AG10803 (cell line): ENCODE measurements around the gene NEDD4.
"Not testable (repeated sequence)": the region's sequence is repeated elsewhere in the genome, so short reads cannot be mapped to it uniquely, and the experiment has no call there.

ENCODE experiments used
- DNase-seq: peaks from one replicate; pipeline ENCODE4 v3.0.0; 2010; ENCODE audit warnings: low read depth
- H3K4me3 ChIP-seq: 2 replicates; pipeline ENCODE4 v1.5.1; 2011; ENCODE audit warnings: mild to moderate bottlenecking, low read length, control low read depth
- TF ChIP-seq, protein P1 (sequence below): conservative IDR thresholded peaks from 2 replicates; pipeline ENCODE4 v1.5.1; 2011; ENCODE audit warnings: mild to moderate bottlenecking, low read length, control low read depth, inconsistent platforms

NEDD4 gene

DNA sequence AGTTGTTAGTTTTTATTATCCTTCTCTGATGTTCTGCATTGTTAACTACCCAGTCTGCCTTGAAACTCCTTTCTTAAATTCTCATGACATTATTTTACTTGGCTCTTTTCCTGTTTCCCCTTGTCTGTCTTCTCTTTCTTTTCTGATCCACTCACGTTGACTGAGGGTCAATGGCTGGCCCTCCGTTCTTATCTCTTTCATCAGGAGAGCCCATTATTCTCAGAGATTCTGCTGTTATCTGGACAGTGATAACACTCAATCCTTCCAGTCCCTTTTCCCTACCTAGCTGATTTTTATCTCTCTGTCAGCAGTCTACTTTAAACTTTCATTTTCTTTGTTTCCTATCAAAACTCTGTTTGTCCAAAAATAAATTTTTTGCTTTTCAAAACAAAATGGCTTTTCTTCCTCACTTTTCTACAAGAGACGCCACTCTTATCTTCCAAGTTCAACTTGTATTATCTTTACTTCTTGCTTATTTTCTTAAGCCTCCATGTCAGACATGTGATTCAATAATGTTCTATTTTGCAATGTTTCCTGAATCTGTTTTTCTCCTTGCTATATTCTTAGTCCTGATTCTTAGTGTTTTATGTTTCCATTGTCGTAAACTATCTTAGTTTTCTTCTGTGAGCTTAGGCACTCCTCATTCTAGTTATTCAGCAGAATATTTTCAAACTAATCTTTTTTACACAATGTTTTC is 120.2 kb downstream of the NEDD4 start:
- TF ChIP-seq, protein P1, sequence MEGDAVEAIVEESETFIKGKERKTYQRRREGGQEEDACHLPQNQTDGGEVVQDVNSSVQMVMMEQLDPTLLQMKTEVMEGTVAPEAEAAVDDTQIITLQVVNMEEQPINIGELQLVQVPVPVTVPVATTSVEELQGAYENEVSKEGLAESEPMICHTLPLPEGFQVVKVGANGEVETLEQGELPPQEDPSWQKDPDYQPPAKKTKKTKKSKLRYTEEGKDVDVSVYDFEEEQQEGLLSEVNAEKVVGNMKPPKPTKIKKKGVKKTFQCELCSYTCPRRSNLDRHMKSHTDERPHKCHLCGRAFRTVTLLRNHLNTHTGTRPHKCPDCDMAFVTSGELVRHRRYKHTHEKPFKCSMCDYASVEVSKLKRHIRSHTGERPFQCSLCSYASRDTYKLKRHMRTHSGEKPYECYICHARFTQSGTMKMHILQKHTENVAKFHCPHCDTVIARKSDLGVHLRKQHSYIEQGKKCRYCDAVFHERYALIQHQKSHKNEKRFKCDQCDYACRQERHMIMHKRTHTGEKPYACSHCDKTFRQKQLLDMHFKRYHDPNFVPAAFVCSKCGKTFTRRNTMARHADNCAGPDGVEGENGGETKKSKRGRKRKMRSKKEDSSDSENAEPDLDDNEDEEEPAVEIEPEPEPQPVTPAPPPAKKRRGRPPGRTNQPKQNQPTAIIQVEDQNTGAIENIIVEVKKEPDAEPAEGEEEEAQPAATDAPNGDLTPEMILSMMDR, result no peak
- no peak overlapping the region for H3K4me3 ChIP-seq
- no peak for DNase-seq

DNA sequence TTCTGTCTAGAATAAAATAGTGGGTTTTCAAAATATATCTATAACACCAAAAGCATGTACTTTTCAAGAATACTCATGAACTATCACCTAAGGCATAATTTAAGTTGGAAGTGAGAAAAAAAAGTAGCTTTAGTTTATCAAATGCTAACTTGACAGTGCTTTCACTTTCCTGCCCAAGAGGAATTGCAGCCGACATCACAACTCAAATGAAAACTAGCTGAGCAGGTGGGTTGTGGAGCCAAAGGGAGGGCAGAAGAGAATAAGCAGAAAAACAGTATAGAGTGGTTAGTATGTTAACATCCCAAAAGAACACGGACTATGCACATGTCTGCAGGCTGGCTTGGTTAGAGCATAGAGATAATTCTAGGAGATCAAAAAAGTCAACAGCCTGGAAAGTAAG is 120.9 kb downstream of the NEDD4 start:
- TF ChIP-seq, protein P1, result no peak
- H3K4me3 ChIP-seq, result no peak overlapping the region
- DNase-seq, result no peak

GRCh38 chr15:55869660-55870059 is 123.8 kb downstream of the NEDD4 start:
- H3K4me3 ChIP-seq, result no peak overlapping the region
- TF ChIP-seq, protein P1, result no peak
- DNase-seq, result no peak

DNA sequence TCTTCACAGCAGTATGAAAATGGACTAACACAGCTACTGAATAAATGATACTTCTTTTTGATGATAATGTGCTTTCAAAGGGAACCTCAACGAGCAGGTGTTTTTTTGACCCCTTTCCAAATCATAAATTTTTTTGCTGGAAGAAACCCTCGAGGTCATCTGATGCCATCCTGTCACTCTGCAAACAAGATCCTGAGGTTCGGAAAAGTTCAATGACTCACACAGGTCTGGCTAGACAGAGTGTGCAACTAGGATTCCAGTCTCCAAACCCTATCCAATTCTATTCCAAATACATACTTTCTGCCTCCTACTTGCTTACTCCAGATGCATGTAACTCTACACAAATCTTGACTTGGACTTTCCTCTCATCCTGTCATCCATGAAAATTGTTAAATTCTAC is 124.7 kb downstream of the NEDD4 start:
- H3K4me3 ChIP-seq, result no peak overlapping the region
- DNase-seq, result no peak
- TF ChIP-seq, protein P1, result no peak

GRCh38 chr15:55868291-55868690 is 125.1 kb downstream of the NEDD4 start:
- DNase-seq, H3K4me3 ChIP-seq: not testable (repeated sequence)

DNA sequence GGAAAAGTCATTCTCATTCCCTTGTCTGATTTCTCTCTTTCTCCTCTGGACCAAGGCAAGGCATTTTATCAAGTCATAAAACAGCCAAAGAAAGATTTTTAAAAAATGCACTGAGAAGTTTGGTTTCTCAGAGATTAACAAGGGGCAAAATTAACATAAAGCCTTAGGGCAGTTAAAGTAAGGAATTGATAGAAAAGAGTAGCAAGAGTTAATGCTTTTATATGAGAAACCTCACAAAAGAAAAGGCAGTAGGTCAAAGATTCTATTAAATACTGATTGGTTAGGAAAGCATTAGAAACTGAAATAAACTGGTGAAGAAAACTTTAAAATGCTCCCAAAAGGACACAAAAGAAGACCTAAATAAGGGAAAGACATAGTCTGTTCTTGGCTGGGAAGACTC is 129.5 kb downstream of the NEDD4 start:
- H3K4me3 ChIP-seq, result no peak overlapping the region
- TF ChIP-seq, protein P1, result no peak
- DNase-seq, result no peak

DNA sequence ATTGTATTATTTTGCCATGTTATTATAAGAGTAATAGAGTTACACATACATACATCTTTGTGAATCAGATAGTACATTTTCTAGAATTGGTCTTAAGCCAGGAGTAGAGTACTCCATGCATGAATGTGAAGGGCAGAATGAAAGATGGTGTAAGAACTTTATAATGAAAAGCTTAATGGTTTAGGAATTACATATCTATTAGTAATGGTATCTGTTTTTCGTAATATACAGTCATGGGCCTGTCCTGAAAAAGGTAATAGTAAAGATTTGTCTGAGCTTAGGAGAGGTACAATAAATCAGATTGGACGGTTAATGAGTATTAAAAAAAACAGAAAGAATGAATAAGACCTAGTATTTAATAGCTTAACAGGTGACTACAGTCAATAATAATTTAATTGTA is 132.3 kb downstream of the NEDD4 start:
- DNase-seq, result no peak
- TF ChIP-seq, protein P1, result no peak
- no peak overlapping the region for H3K4me3 ChIP-seq
